ENCODE measurements around the gene GLI3.
A peak's percentile ranks its signal among the peaks of the same experiment; 100 is the strongest.

Gene GLI3

DNA sequence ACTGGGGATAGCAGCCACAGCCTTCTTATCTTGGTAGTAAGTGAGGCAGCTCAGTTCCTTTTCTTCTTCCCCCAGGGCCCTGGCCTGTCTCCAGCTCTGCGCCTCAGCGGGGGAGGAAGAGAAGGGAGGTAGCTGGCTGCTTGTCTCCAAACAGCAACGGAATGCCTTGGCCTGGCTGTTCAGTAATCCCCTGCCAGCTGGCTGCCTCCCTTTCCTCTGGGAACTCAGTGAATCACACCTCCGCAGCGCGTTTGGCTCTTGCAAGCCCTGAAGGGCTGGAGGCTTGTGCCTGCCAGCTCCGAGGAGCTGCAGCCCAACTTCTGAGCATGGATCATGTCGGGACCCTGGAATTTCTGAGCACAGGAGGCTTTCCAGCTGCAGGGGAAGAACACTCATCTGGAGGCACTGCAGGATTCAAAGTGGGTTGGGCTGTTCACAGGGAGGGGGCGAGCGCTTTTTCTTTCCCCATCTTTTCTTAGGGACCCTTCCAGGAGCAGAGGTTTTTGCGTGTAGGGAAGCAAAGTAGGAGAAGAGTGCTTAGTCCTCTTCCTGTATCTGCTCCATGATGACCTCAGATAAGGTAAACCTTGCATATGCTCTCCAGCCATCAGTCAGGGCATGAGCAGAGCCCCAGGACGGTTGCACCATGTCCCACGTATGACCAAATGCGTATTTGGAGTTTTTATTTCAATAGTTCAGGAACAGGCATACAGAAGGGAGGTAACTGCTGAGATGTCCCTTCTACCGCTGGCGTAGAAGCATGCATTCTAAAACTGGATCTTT is 280.9 kb downstream of the GLI3 start:
- no peak for DNase-seq

DNA sequence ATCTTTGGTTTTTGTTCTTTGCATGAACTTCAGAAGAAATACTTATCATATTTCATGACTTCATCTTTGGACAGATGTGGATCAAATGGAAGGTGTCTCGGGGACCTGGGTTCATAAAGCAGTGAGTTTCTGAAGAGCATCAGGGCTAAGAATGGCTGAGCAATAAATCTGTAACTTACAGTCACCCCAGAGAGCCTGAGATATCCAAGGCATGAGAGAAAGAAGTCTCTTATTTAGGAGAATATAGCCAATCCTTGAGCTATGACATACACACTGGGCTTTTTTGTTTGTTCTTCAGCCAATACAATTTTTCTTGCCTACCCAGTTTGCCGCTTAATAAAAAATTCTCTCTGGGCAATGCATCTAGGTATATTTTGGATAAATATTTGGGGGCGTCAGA is 281.6 kb downstream of the GLI3 start:
- no peak for DNase-seq

DNA sequence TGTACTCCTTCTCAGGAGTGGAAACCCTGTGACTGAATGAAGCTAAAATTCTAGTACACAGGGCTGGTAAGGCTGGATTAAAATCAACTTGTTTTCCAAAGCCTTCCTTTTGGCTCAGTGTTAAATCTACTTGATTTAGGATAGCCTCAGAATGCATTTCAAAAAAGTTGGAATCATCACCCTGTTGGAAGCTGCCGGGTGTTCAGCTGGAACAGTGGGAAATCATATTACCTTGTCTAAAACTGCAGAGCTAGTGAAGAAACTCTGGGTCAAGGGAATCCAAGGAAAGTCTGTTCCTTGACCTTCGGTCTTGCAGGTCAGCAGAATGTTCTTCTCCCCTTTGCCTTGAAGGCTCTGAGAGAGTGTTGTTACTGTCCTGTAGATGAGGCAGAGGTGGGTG is 282.0 kb downstream of the GLI3 start:
- DNase-seq, result no peak

DNA sequence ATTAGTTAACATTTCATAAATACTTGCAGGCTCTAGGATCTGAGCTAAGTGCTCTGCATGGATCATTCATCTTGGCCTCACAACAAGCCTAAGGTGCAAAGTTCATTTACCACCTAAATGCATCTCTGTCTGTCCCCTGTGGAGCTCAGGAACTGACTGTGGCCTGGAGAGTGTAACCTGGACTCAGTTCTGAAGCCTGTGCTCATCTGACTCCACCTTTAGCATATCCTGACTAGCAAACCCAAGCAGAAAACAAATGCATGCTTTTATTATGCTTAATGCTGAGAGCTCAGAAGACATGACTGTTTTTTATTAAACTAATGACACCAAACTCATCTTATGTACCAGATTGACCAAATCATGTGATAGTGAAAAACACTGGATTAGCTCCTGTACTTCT is 288.5 kb downstream of the GLI3 start:
- no peak for DNase-seq

DNA sequence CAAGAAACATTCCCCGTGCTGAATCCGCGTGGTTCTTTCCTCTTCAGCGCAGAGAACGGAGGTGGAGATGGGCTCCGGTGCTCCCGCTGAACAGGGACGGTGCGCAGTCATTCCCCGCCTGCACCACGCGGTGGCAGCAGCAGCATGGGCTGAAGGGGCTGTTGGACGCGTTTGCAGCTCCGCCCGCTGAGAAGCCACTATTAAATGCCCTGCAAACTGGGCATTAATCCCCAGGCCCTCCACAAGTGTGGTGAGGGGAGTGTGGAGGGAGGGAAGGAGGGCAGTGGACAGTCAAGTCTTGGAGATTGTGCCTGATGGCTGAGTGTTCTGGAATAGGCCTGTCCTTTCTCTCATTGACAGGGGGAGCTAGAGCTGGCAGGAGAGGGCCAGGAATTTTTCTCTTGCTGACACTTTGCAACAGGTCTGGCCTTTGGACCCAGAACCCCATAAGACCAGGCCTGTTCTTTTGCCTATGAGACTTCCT is 293.9 kb downstream of the GLI3 start:
- DNase-seq, result peak; percentile 53

DNA sequence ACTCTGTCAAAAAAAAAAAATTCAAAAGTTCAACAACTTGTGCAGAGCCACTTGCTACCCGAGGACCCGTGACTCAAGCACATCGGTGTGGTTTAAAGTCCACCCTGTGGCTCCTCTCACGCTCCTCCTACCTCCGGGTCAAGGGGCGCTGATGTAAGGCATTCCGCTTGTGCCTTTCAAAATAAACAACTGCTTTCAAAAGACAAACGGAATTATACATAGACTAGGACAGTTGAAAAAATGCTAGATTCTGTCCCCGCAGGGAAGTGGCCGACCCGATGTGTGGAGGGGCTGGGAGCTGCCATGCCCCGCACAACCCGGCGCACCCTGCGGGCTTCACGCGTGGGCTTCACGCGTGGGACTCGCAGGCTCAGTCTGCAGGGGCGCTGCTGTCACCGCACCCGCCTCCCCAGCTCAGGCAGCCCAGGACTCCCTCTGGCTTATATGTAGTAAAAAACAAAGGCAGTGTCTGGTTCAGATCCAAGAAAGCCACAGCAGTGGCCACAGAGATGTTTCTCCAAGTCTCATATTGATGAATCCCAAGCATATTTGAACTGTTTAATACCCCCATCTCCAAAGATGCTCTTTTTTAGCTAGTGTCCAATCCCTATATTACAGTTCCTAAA is 294.4 kb downstream of the GLI3 start:
- DNase-seq, result no peak

DNA sequence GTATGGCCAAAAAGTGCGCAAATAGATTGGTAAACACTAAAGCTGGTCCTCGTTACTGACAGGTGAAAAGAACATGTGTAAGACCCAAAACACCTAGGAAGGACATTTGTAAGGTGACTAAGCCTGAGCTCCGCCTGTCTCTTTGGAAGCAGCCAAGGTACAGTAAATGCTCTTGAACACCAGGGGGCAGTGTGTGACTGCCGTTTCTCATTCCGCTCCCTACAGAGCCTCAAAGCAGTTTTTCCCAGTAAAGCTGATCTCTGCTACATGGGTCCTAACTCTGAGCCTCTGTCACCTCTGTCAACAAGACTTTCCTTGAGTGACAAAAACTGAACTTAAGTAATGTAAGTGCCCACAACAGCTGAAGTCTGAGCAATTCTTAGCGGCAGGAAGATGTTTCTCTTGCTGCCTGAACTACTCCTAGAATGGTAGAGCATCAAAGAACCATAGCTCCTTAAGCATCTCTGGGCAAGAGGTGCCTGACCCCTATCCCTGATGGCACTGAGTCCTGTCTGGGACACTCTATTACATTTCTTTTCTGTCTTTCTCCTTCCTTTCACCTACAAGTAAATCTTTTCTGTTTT is 296.2 kb downstream of the GLI3 start:
- DNase-seq, result peak; percentile 48

DNA sequence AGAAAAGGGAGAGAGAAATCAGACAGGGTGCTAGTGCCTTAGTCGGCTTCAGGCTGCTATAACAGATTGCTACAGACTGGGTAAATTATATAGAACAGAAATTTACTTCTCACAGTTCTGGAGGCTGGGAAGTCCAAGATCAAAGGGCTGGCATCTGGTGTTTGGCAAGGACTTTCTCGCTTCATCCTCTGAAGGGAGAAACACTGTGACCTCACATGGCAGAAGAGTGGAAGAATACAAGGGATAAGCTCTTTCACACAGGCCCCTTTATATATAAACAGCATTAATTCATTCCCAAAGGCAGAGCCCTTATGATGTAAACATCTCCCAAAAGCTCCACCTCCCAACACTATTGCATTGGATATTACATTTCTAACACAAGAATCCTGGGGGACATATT is 298.6 kb downstream of the GLI3 start:
- DNase-seq, result no peak

DNA sequence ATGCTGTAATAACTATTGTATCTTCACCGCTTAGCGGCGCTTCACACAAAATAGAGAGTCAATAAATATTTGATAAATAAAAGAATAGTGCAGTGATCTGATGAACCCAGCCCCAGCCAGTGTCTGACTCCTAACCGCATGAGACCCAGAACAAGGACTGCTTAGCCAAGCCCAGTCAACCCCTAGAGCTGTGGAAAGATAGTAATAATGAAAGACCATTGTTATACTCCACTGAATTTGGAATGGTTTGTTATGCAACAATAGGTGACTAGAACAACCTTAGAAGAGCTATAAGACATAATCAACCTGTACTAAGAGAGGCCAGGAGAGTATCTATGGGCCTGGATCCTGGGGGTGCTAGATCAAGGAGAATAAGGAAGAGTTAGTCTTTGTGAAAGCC is 303.6 kb downstream of the GLI3 start:
- DNase-seq, result no peak

DNA sequence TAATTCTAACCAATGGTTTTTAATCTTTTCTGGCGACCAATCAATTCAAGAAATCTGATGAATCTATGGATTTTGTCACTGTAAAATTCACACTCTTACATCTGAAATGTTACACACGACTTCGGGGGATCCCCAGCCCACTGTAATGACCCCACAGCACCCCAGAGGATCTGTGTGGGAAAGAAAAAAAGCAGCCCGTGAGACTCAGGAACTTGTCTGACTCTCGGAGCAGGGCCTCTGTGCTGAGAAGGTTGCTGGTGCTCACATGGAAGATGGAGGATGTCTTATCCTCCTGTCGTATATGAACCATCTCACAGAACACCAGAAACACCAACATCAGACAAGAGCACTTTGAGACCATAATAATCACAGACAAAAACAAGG is 305.8 kb downstream of the GLI3 start:
- no peak for DNase-seq

DNA sequence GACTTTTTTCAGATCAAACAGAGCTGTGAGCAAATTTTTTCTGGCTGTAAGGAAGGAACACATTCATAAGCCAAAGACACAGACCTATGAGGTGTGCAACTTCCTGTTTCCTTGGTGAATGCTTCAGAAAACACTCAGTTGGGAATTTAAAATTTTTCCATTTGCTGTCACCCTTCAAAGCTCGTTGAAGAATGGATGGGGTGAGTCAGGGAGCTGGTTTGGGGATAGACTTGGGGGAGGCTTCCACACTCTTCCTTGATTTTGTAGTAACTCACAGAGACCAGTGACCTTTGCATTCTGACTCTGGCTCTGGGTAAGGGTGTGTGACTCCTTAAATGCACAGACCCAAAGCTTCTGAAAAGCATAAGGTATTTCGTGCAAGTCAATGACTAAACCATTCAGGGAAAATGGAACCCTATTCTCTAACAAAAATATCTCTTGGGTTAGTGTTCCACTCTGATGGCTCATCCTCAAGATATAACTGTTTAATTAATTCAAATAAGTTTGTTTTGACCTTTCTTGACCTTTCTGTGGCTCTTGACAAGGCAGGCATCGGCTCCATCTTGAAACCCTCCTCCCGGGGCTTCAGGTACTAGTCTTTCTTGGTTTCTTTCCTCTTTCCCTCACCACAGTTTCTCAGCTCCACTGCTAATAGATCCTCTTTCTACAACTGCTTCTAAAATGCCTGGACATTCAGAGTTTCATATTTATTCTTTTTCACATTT is 306.3 kb downstream of the GLI3 start:
- no peak for DNase-seq

DNA sequence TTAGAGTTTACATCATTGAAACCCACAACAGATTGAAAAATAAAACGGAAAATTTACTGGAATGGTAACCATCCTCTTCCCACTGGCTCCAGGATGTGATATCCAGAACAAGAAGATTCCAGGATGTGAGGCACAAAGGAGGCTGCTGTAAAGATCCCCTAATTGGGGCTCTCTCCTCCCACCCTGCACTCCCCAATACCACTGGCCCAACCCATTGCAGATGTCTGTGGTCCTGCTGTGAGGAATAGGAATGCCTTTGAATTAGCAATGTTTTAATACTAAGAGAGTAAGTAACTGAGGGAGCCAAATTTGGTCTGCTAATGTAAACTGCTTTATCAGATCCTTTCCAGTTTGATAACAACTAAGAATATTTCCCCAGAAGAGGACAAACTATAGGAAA is 308.2 kb downstream of the GLI3 start:
- no peak for DNase-seq

DNA sequence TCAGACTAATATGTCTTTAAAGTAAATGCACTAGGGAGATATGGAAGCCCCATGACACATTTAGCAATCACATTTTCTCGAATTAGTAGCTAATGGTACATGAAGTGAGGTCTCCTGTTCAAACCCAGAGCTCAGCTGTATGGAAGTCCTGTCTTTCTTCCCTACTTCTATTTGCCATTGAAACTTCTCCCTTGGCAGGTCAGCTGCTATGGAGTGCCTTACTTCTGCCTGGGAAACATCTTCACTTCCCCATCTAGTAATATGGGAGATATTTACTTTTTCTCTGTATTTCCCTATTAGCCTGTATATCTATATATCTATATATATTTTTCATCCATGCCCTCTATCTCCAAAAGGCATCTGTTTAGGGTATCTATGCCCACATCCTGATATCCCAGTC is 308.8 kb downstream of the GLI3 start:
- DNase-seq, result no peak

DNA sequence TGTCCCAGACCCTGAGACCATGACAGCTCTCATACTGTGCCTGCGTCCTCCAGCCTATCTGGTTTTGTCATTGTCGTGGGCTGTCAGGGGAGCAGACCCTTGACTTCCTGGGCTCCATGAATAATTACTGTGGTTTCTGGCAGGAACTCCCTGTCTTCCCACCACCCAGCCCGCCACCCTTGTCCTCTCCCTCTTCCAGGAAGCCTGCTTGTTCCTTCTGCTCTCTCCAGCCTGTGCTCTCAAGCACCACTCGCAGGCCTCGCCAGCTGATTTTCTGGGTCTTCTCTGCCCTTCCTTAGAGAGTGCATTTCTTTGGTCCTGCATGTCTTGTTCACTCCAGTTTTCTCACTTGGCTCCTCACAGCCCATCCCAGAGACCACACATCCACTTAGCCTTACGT is 309.6 kb downstream of the GLI3 start:
- DNase-seq, result no peak

DNA sequence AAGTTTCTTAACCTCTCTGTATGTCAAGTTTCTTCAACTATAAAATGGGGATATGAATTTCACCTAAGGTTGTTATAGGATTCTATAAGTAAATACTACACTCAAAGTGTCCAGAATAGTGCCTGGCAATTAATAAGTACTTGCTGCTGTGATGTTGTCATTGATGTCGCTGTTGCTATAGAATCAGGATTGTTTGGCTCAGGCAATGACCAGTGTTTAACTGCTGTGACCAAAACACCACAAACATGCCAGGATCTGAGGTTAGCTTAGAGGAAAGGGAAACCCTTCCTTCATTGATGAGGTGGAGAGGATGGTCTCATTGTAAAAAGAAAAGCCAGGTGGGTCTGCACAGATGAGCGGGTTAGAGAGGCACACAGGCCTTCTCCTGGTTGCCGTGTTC is 311.1 kb downstream of the GLI3 start:
- no peak for DNase-seq

DNA sequence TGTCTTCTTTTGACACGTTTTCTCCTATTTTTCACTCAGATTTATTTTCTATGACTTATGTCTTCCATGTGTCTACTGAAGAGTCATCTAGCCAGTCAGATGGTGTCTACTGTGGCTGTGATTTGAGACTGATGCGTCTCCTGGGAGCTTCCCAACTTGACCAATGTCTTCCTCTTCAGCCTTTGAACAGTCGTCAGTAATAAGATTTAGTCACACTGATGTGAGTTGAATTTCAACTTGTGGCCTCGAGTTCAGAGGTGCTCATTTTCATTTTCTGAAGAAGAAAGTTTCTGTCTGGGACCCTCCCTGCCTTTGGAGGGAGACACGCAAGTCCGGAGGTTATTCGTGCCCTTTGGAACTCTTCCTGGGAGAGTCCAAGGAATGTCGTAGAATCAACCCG is 312.2 kb downstream of the GLI3 start:
- DNase-seq, result no peak

DNA sequence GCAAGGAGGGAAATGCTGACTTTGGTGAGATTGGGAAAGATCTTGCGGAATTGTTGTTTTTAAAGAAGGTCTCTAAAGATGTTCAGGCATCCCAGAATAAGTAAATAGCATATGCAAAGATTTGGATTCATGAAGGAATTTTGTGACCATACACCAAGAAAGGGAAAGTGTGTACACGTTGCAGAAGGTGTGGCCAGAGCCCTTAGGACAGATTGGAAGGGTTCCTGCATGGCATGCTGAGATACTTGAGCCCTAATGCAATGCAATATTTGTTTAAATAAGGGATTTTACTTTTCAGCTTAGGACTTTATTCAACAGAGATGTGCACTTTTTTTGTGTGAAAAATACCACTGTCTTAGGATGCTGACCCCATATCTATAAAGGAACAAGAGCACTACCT is 314.6 kb downstream of the GLI3 start:
- no peak for DNase-seq

DNA sequence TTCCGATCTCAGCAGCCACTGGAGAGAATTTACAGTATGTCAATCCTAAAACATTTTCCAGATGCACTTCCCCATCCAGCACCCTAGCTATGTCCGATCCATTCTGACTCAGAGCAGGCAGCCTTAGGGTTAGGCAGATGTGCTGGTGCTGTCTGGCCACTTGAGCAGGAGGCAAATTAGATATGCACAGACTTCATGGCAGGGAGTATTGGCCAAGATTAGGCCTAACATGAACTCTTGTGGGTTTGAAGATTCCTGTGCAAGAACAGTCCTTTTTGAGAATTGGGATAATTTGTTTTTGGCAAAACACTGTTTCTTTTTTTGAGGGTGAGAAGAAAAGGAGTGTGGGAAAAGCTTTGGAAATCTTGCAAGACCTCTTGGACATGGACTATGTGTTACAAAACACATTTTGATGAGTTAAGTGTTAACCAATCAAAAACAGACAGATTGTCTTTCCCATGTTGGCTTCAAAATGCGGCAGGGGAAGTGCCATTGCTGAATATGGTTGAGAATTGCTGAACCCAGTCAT is 315.5 kb downstream of the GLI3 start:
- no peak for DNase-seq

DNA sequence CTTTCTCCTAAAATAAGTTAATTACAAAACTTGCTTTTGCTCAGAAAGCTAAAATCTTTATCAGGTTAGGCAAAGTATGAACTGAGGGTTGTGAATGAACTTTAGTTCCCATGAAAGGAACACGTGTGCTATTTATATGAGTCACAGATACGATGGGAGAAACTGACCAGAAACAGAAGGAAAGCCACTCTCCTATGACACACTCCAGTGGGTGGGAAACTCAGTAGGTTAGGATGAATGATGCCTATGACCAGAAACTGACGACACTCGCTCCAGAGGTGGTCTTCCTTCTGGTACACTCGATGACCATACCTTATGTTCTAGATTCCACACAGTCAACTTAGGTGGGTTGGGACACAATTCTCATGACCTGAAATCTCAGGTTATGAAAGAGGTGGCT is 318.4 kb downstream of the GLI3 start:
- no peak for DNase-seq

DNA sequence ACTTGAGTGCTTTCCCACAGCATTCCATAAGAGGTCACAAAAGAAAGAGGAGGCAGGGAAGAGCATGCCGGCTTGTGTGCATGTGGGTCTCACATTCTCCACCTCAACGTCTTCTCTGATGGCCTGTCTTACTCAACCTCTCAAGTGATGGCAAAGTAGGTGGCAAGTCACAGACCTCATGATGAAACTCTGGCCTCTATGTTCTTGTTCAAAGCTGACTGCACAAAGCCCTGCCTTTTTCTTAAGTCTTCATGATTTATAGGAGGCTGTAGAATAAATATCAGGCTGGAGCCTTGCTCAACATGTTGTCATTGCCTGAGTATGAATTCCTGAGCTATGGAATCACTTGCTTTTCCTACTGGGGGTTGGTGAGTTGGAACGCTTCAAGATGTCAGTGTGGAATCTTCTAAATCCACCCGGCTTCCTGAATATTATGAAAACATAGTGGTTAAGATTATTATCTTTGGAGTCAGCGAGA is 320.5 kb downstream of the GLI3 start:
- DNase-seq, result no peak

DNA sequence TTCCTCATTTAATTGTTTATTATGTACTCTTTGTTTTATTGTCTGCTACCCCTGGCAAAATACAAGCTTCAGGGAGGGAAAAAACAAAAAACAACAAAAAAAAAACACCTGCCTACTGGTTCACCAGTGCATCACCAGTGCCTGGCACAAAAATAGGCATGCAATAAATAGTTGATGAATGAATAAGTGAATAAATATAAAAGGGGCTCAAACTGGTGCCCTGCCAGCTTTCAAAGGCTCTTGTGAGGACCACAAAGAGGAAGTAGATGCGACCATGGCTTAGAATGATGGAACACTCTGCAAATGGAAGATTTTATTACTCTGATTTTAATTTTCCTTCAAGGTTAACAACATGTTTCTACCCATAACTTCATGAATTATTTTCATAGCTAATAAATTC is 321.1 kb downstream of the GLI3 start:
- DNase-seq, result no peak

DNA sequence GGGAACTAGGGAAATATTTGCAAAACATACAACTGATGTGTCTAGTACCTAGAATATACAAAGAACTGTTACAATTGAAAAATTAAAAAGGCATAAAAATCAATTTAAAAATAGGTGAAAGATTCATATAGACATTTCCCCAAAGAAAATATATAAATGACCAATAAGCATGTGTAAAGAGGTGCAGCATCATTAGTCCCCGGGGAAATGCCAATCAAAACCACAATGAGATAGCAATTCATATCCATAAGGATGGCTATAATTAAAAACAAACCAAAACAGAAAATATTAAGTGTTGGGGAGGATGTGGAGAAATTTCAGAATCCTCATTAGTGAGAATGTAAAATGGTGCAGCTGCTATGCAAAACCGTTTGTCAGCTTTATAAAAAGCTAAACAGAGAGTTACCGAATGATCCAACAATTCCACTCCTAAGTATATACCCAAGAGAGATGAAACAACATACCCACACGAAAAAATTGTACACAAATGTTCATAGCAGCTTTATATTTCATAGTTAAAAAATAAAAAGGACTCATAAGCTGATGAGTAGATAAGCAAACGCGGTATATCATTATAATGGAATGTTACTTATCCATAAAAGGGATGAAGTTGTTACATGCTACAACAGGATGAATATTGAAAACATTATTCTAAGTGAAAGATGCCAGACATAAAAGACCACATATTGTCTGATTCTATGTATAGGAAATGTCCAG is 324.0 kb downstream of the GLI3 start:
- DNase-seq, result no peak

DNA sequence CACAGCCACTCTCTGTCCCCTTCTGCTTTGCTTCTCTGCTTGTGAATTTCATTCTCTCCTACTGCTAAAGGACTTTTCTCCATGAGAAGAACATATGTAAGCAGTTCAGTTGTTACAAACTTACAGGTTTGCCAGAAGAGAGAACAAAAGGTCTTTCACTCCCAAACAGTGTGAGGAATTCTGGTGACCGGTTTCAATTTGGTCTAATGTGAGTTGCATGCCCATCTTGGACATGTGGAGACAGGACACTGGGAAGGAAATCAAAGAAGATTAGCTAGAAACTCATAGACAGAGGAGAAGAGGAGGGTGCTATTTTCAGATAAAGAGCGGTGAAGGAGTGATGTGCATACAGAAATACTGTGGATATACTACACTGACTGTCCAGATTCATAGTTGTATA is 324.6 kb downstream of the GLI3 start:
- no peak for DNase-seq
